GM13977 (cell line): ENCODE measurements around the gene CARD8.

Experiments
- DNase-seq: peaks from one replicate; pipeline ENCODE4 v3.0.0; 2012; ENCODE audit warnings: low spot score
- in situ Hi-C: fragments of 300-500 bp; cut with MboI; formaldehyde crosslinking; loops from one replicate; pipeline ENCODE4 v1.12.0; 2022; ENCODE audit warnings: low sequenced_read_pairs, low pct_unique_long_range_greater_than_20kb, mixed read lengths, inconsistent platforms; ENCODE audit not compliant: unreplicated experiment
- TF ChIP-seq, protein P1 (sequence below): IDR thresholded peaks from 2 replicates; pipeline ENCODE4 v1.5.1; 2012; ENCODE audit warnings: mild to moderate bottlenecking, control low read depth; ENCODE audit not compliant: insufficient read depth; ENCODE audit errors: extremely low read depth, missing control alignments

The CARD8 gene

DNA sequence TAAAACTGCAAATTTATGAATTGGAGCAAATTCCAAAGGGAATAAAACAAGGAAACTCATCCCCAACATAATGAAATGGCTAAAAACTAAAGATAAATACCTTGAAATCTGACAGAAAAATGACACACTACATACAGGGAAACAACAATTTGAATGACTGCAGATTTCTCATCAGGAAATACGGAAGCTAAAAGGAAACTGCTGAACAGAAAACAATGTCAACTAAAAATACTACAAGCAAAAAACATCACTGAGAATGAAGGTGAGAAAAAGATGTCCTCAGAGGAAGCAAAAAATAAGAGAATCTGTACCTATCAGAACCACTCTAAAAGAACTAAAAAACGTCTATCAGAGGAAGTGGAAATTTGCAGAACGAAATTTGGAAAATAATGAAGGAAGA lies 45.7 kb downstream of the CARD8 start:
- TF ChIP-seq, protein P1, sequence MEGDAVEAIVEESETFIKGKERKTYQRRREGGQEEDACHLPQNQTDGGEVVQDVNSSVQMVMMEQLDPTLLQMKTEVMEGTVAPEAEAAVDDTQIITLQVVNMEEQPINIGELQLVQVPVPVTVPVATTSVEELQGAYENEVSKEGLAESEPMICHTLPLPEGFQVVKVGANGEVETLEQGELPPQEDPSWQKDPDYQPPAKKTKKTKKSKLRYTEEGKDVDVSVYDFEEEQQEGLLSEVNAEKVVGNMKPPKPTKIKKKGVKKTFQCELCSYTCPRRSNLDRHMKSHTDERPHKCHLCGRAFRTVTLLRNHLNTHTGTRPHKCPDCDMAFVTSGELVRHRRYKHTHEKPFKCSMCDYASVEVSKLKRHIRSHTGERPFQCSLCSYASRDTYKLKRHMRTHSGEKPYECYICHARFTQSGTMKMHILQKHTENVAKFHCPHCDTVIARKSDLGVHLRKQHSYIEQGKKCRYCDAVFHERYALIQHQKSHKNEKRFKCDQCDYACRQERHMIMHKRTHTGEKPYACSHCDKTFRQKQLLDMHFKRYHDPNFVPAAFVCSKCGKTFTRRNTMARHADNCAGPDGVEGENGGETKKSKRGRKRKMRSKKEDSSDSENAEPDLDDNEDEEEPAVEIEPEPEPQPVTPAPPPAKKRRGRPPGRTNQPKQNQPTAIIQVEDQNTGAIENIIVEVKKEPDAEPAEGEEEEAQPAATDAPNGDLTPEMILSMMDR: no peak
- in situ Hi-C loops: no loop called here

DNA sequence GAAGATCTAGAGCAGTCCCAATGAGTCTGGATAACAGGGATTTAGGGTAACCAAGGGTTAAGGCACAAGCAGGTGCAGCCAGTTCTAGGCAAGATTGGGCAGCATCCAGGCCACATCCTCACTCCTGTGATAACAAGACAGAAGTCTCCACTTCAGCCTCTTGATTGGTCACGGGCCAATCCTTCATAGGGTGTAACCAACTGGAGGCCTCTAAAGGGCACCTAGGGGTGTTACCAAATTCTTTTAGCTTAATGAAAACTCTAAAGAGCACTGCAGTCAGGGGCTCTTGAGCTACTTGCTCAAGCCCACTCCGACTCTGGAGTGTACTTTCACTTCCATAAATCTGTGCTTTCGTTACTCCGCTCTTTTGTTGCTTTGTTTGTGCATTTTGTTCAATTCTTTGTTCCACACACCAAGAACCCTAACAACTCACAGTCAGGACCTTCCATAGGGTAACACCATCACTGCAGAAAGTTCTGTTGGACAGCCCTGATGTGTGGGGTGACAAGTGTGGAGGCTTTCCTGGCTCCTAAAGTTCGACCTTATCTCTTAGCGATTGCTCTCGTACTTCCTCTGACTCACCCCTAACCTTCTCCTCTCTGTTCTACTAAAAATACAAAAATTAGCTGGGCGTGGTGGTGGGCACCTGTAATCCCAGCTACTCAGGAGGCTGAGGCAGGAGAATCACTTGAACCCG lies 49.2 kb downstream of the CARD8 start:
- in situ Hi-C loops: no loop called here

More for the DNA sequence above, 45.7 kb downstream of the CARD8 start:
- no peak for DNase-seq

DNA sequence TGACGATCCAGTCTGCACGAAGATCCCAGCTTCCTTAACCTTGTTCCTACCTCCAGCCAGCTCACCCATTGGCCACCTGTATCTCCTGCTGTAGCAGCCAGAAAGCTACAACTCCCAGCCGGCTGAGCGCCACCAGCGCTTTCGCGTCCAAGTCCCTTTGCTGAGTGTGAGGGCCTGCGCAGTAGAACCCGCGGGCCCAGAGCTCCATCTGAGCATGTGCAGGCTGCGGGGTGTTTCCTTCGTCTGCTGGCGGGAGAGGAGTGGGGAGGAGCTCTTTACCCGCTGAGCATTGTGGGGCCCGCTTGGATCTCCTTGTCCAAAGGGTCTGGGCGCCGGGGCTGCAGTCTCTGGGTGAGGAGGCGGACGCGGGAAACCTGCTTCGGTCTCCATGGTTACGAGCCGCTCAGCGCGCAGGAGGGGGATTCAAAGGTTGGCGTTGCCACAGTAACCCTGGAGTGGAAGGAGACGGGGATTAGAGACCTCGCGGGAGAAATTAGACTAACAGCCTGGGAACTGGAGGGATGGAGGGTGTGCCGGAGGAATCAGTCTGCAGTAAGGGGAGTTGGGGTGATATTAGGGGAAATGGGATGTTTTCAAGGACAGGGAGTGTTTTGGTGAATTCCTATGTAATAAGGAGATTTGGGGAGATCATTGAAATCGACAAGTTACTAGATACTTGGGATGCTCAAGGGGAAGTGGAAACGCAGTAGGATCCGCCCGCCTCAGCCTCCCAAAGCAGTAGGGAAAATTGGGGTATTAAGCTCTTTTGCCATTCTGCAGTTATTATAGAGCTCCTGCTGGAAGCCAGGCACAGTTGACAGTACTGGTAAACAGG lies 51.7 kb downstream of the CARD8 start:
- in situ Hi-C loops: no loop called here
- TF ChIP-seq, protein P1: no peak
- peak; percentile 93 for DNase-seq

More for the DNA sequence above, 49.2 kb downstream of the CARD8 start:
- DNase-seq: no peak
- TF ChIP-seq, protein P1: no peak

DNA sequence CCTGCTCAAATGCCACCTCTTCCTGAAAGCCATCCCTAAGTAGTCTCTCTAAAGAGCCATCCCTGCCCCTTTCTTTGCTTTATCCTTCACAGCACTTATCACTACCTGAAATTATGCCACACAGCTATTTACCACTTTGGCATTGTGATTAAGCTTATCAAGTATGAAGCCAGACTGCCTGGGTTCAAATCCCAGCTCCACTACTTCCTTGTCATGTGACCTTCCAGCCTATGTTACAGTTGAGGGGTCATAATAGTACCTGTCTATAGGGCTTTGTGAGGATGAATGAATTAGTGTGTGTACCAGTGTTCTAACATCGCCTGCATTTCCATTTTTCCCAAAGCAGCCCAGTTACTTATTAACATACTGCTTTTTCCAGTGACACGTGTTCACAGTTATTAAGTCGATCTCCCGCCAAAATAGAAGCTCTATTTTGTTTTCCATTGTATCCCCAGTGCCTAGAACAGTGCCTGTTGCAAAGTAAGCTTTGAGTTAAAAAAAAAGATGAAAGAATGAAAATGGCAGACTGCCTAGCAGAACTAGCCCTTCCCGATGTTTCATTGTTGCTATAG lies 52.4 kb downstream of the CARD8 start:
- in situ Hi-C loops: no loop called here
- no peak for DNase-seq
- TF ChIP-seq, protein P1: no peak

DNA sequence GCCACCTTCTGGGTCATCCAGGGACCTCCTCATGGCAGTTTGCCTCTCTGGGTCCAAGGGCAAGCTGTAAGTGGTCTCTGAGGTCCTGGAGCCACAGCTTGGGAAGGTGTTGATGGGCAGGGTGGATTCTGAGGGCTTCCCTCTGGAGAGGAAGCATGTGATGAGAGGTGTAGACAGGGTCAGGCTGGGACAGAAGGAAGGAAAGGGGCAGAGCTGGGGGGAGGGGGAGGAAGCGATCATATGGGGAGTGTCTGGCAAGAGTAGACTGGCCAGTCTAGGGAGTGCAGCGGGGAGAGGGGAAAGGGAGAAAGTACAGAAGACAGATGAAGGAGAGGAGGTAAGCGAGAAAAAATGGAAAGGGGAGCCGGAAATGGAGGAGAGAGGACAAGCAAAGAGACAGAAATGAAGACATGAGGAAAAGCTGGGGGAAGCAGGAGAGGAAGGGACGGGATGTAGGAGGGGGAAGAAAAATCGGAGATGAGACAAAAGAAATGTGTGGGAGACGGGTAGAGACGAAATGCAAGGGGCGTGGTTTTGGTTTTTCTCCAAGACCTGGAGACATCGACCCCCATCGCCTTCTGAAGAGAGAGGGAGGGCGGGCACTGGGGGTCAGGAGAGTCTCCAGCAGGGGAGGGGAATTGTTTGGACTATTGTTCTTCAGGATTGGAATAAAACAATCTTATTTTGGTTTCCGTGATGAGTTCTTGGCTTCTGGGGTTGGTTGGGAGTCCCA lies 58.6 kb downstream of the CARD8 start:
- TF ChIP-seq, protein P1: no peak
- in situ Hi-C loops: no loop called here
- no peak for DNase-seq

DNA sequence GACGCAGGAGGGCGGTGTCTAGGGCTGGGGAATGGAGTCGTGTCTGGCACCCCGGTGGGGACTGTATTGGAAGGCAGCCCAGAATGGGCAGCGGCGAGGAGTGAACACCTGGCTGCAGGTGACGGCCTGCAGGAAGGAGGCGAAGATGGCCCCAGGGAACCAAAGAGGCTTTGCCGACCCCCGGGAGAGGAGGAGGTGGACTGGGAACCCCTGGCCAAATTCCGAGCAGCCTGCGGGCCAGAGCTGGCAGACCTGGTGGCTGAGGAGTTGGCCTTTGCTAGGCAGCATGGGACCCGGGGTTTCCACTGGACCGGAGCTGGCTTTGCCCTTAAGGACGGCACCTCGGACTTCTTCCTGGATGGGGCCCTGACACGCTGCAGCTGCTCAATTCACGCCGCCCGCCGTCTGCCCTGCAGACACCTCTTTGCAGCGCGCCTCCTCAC lies 59.4 kb downstream of the CARD8 start:
- in situ Hi-C loops: no loop called here
- no peak for DNase-seq
- TF ChIP-seq, protein P1: no peak
